ENCODE results near the gene WBP2. TPM values are rescaled to one million over a fixed set of nuclear protein-coding genes. Genes with fewer than 3 reads are reported as not detected.

The WBP2 gene
- total and polyA plus RNA-seq, 10 of the 15 experiments (the other 5 are each of a cell fraction or from before 2014, with no cell fraction given): 1.5 to 57.3 (median 27.5) TPM

DNA sequence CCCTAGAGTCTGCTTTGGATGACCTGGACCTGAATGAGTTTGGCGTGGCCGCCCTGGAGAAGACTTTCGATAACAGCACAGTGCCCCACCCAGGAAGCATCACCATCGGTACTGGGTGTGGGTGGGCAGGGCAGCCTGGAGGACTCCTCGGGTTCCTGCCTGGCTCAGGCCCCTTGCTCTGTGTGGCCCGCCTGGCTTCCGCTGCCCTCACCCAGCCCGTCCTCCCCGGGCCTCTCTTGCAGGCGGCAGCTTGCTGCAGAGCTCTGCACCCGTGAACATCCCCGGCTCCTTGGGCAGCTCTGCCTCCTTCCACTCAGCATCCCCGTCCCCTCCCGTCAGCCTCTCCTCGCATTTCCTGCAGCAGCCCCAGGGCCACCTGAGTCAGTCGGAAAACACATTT, 35.5 kb downstream of the WBP2 start (continued):
- TF ChIP-seq, protein P1, sequence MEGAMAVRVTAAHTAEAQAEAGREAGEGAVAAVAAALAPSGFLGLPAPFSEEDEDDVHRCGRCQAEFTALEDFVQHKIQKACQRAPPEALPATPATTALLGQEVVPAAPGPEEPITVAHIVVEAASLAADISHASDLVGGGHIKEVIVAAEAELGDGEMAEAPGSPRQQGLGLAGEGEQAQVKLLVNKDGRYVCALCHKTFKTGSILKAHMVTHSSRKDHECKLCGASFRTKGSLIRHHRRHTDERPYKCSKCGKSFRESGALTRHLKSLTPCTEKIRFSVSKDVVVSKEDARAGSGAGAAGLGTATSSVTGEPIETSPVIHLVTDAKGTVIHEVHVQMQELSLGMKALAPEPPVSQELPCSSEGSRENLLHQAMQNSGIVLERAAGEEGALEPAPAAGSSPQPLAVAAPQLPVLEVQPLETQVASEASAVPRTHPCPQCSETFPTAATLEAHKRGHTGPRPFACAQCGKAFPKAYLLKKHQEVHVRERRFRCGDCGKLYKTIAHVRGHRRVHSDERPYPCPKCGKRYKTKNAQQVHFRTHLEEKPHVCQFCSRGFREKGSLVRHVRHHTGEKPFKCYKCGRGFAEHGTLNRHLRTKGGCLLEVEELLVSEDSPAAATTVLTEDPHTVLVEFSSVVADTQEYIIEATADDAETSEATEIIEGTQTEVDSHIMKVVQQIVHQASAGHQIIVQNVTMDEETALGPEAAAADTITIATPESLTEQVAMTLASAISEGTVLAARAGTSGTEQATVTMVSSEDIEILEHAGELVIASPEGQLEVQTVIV (IDR thresholded peaks at IDR 0.05; ENCODE audit: borderline replicate concordance, partially characterized antibody): no peak
- no peak for TF ChIP-seq CBFB (IDR thresholded peaks at IDR 0.05; ENCODE audit: low read depth)
- TF ChIP-seq, protein P2, sequence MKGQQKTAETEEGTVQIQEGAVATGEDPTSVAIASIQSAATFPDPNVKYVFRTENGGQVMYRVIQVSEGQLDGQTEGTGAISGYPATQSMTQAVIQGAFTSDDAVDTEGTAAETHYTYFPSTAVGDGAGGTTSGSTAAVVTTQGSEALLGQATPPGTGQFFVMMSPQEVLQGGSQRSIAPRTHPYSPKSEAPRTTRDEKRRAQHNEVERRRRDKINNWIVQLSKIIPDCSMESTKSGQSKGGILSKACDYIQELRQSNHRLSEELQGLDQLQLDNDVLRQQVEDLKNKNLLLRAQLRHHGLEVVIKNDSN (IDR thresholded peaks at IDR 0.05; ENCODE audit: borderline replicate concordance, extremely low read length, insufficient read depth, low read depth, low read length): no peak
- TF ChIP-seq RFX5 (IDR thresholded peaks at IDR 0.05; ENCODE audit: low read depth, low read length): no peak
- no peak for TF ChIP-seq BCL3 (IDR thresholded peaks at IDR 0.05; ENCODE audit: borderline replicate concordance, insufficient read depth, low read depth, low read length, poor library complexity, severe bottlenecking)
- no peak for TF ChIP-seq POLR2AphosphoS2 (IDR thresholded peaks at IDR 0.05; ENCODE audit: low read depth, low read length)
- no peak for TF ChIP-seq IRF4 (IDR thresholded peaks at IDR 0.05; ENCODE audit: low read depth, low read length)
- TF ChIP-seq SMARCA5 (IDR thresholded peaks at IDR 0.05): no peak
- TF ChIP-seq FOS (IDR thresholded peaks at IDR 0.05; ENCODE audit: borderline replicate concordance, extremely low read depth, insufficient read length): no peak
- TF ChIP-seq TBL1XR1 (IDR thresholded peaks at IDR 0.05; ENCODE audit: low read depth, low read length): no peak

Measured in GM12878 (cell line).